DMS153 (cell line): ENCODE results near the gene GAB2.

Source experiments
- DNase-seq: peaks from one replicate; lab custom pipeline; 2025; lab: John Stamatoyannopoulos, UW

The GAB2 gene

DNA sequence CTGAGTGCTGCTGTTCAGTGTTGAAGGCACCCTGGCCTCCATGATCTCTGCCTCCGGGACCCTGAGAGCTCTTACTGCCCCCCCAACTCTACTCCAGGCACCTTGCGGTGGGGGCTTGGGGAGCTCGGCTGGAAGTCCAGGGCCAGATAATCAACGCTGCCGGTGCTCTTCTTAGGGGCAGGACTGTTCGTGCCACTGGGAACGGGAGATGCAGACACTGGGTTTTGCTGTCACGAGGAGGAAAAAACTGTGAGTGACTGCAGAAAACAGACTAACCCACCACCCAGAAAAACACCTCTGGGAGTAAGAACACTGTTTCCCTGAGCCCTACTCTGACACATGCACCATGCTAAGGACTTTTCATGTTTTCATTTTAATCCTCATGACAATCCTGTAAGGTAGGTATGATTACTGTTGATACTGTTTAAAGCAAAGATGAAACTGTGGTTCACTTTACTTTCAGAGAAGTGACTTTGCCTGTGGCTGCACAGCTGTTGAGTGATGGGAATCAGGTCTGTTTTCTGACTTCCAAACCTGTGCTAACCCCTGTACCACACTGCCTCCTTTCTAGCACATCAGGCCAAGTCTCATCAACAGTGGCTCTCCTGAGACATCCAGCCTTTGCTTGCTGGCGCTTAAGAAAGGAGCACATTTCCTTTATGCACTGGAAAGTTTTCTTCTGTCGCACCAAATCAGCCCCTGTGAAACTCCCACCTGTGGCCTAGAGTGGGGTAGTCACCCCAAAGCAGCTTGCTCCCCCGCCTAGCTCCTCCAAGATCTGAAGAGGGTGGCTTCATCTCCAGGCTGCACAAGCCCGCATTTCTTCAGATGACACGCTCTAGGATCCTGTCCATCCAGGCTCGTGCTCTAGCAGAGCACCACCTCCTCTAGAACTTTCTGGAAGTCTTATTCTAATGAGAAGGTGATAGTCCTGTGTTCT is 197.1 kb downstream of the GAB2 start:
- DNase-seq, result no peak

DNA sequence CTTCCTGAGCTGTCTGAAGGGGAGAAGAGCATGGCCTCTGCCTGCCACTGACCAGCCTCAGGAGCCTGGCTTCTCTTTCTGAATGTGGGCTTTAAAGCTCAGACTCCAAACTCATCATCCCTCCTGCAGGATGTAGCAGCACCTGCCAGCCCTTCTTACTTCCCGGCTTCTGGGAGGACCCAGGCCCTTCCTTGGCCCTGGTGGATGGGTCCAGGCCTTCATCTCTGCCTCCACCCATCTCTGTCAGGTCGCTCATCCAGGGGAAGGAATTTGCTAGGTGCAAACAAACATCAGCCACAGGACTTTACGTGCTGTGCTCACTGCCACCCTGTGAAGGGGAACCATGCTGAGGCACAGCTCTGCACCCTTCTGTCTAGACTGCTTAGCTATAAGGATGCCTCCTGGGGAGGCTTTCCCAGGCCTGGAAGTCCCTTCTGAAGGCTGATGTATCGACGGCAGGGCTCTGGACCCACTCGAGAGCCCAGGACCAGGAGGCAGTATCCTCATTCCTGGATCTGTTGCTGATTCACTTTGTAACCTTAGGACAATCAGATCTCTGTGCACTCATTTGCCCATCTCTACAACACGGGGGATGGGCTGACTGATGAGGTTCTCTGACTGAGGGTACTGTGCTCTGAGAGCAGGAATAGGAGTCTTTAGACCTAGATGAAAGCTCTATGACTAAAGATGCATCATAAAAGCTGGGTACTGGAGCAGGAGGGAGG is 198.0 kb downstream of the GAB2 start:
- DNase-seq, result no peak

DNA sequence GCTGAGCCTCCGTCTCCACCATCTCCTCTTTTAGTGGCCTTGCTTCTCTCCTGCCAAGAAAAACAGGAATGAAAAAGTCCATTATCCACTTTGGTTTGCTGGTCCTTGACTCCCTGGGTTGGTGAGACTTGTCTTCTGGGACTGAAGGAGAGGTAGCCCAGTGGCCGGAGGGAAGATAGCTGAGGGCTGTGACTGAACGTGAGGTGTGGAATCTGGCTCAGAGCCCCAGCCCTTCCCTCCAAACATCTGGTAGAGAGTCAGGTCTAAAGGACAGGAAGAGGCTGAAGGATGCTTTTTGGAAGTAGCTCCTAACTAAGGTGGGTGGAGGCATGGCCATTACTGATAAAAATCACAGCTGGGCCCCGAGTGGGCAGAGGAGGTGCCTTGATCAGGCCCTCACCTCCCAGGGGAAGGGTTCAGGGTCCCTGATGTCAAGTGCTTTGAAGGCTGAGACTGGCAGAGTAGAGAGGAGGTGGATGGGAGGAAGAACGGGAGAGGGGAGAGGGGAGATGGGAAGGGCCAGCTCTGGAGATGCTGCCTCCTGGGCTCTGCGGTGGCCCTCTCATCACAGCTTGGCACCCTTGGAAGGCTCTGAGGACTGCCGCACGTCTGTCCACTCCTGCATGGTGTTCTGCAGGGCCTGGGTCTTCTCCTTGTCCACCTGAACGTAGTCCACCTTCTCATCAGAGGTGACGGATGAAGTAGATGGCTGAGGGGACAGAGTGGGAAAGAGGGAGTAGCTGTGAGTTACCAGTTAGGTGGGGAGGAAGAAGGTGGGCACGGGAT is 198.7 kb downstream of the GAB2 start:
- no peak for DNase-seq

DNA sequence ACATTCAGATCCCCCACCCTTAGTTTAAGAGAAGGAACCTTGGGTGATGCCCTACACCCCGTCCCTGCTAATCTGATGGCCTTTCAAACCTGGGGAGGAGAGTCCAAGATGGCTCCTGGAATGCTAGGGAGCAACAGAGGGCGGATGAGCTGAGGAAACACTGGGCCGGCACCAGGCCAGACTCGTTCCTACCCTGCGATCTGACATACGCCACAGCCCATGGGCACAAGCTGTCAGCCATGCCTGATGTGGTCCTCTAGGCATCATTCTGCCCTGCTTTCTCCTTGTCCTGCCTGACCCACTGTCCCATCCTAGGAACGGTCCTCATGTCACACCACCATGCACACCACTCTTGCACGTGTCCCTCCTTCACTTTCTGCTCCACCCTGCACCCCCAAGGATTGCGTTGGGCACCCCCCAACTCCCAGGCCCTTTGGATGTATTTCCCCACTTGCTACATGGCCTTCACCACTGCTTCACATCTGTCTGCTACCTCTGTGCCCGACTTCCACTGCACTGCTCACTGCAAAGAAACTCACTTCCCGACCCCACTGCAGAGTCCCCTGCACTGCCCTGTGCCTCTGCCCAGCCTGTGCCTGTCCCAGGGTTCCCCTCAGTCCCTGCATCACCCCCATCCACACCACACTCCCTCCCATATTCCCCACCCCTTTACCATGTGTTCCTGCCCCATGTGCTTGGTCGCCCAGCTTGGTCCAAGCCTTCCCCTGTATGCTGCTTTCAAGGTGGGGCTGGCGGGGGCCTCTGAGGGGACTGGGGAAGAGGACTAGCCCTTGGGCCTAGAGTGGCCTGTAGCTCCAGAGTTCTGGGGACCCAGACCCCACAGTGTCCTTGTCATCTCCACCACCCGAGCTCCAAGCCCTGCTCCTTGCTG is 199.7 kb downstream of the GAB2 start:
- DNase-seq, result no peak

DNA sequence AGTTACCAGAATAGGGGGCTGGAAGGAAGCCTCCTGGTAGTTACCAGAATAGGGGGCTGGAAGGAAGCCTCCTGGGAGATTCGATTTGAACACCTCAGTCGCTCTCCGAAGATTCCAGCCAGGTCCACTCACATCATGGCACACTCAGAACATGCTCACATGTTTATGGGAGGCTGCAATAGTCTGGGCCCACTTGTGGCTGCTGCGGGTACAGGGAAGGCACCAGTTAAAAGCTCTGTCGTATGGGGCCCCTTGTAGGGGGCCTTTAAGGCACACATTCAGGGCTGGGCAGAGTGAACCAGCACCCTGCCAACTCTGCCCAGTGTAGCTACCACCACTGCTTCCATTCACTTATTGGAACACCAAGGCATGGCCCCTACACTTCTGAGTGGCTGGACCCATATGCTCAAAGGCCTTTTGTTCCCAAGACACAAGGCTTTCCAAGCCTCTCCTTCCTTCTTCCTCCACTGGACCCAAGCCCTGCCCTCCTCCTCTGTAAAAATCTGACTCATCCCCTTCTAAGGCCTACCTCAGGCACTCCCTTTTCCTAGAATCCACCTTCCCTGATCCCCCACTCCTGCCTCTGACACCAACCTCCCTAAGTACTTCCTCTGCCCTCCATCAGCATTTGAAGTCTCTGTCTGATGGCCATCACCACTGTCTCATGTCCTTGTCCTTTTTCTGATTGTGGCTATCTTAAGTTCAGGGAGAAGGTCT is 200.9 kb downstream of the GAB2 start:
- no peak for DNase-seq

DNA sequence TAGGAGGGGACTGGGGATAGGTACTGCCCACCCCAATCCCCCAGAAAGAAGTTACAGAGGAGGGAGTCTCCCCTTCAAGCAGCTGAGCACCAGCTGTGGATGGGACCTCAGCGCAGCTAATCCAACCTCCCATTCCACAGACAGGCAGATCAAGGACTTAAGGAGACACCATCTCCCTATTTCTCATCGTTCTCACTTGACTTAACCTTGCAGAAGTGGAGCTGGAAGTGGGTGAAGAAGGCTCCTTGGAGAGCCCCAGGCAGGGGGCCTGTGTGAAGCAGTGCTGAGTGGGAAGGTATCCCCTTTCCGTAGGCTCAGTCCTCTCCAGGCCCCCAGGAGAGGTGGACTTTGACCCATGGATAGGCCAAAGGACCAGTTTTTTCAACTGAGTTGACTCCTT is 201.6 kb downstream of the GAB2 start:
- no peak for DNase-seq

DNA sequence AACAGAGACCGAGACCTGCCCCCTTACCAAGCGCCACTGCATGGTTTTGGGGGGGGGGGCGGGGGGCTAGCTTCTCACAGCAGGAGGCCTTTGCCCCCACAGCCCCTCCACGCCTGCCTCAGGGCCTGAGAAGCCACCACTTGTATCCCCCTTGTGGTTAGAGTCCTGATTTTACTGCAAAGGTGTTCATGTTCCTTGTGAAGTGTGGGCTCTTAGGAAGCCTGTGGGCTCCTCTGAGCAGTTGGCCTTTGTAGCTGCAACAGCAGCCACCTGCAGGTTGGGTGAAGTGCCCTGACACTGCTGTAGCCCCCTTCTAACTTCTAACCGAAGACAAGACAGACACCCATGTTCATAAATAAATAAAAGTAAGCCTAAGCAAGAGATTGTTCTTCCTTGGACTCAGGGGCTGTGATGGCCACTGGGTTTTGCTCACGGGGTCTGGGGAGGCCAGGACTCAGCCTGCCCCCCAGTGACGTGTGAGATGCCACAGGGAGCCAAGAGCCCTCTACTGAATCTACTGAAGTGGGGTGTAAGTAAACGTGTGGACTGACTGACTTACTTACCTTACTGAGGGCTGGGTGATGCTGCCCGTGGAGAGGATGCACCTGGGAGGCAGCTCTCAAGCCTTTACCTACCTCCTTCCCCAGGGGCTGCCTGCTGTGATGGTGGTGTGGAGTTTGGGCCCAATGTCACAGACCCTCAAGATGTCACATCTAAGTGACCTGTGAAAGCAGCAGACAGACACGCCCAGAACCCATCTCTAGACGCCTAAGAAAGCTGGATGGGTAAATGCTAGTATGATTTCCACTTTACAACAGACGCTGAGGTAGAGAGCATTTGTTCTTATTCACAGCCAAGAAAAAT is 203.1 kb downstream of the GAB2 start:
- no peak for DNase-seq

DNA sequence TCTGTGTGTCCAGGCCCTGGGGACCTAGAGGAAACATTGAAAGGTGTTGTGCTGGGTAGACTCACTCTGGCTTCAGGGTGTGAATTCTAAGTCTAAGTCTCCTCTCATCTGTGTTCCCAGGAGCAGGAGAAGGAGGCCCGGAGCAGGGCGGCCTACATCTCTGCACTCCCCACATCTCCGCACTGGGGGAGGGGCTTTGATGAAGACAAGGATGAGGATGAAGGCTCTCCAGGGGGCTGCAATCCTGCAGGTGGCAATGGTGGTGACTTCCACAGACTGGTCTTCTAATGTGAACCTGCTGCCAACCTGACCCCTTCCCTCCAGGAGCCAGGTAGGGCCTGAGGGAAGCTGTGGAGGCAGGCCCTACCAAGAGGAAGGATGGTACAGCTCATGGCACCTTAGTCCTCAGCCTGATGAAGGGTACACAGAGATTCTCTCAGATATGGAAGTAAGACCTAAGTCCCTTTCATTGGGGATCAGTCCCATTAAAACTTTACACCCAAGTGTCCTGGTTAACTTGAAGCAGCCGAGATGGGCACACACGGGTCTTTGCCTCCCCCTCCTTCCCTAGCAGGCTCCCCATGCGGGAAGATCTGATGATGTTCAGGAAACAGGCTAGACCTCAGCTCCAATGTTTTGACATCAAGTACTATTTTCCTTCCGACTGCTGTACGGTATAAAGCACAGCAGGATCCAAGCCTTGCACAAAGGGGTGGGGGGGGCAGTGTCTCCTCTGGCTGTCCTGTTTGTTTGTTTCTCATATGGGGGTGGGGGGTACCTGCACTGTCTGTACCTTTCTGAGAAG is 203.9 kb downstream of the GAB2 start:
- DNase-seq, result no peak

DNA sequence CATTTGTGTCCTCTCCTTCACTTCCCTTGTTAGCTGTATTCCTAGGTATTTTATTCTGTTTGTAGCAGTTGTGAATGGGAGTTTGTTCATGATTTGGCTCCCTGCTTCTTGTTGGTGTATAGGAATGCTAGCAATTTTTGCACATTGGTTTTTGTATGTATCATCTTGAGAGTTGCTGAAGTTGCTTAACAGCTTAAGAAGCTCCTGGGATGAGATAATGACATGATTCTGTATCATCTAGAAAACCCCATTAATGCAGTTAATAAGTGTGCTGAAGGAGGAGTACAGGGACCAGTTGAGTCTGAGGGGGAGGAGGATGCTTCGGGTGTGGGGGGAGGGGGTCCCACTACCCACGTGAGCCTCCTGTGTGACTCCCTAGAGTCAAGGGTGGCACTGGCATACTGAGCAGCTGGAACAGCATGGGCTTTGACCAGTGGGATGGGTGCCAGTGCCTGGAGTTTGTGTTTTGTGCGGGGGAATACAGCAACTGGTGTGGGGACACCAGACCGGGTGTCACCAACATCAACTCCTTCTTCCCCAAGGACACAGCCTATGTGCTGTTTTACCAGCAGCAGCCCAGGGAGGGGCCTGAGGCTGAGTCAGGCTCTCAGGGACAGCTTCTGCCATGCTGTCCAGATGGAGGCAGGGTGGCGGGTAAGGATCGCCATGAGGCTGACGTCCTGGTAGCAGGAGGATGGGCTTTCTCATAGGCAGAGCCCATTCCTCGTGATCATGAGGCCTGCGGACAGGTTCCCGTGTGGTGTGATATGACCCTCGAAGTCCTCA is 204.8 kb downstream of the GAB2 start:
- DNase-seq, result no peak

DNA sequence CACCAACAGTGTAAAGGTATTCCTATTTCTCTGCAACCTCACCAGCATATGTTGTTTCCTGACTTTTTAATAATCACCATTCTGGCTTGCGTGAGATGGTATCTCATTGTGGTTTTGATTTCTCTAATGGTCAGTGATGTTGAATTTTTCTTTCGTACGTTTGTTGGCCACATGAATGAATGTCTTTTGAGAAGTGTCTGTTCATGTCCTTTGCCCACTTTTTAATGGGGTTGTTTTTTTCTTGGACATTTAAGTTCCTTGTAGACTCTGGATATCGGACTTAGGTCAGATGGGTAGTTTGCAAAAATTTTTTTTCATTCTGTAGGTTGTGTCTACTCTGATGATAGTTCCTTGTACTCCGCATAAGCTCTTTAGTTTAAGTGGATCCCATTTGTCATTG is 206.1 kb downstream of the GAB2 start:
- no peak for DNase-seq

DNA sequence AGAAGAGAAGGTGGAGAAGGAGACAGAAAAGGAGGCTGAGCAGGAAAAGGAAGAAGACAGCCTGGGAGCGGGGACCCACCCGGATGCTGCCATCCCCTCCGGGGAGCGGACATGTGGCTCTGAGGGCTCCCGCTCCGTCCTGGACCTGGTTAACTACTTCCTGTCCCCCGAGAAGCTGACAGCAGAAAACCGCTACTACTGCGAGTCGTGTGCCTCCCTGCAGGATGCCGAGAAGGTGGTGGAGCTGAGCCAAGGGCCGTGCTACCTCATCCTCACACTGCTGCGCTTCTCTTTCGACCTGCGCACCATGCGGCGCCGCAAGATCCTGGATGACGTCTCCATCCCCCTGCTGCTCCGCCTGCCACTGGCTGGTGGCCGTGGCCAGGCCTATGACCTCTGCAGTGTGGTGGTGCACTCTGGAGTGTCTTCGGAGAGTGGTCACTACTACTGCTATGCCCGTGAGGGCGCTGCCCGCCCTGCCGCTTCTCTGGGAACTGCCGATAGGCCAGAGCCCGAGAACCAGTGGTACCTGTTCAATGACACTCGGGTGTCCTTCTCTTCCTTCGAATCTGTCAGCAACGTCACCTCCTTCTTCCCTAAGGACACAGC is 207.5 kb downstream of the GAB2 start:
- no peak for DNase-seq

DNA sequence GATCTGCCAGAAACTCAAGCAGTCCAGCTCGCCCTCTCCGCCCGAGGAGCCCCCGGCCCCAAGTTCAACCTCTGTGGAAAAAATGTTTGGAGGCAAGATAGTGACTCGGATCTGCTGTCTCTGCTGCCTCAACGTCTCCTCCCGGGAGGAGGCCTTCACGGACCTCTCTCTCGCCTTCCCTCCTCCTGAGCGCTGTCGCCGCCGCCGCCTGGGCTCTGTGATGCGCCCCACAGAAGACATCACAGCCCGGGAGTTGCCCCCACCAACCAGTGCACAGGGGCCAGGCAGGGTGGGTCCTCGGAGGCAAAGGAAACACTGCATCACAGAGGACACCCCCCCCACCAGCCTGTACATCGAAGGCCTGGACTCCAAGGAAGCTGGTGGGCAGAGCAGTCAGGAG is 208.1 kb downstream of the GAB2 start:
- DNase-seq, result no peak

DNA sequence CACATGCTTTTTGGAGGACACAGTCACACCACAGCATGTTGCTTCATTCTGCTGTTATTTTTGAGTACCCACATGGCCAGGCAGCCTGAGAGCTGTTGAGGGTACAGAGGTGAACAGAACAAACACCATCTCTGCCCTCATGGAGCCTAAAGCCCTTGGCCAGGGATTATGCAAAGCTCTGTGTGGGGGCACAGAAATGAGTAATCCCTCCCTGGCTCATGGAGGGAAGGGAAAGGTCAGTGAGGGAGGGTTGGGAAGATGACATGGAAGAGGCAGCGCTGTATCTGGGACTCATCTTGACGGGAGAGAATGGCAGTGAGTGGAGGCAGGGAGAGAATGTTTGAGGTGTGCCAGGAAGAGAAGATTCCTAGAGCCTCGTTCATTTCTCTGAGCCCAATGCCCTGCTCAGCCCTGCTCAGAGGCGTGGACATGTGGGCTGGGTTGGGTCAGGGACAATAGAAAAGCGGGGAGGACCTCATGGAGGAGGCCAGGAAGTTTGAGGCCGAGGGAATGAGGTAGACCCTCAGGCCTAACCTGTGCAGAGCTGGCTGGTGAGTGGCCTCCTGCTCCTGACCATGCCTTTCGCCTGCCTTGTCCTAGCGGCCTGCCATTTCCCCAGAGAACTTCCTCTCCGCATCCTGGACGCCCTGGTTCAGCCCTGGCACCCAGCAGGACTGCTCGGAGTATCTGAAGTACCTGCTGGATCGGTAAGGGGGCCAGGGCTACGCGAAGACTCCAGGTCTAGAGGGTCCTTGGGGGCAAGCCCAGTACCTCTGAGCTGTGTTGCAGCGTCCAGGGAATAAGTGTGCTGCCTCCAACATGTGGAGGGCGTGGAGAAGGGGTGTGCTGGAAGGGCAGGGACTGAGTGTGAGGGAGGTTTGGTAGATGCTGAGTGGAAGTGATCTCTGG is 209.1 kb downstream of the GAB2 start:
- no peak for DNase-seq

DNA sequence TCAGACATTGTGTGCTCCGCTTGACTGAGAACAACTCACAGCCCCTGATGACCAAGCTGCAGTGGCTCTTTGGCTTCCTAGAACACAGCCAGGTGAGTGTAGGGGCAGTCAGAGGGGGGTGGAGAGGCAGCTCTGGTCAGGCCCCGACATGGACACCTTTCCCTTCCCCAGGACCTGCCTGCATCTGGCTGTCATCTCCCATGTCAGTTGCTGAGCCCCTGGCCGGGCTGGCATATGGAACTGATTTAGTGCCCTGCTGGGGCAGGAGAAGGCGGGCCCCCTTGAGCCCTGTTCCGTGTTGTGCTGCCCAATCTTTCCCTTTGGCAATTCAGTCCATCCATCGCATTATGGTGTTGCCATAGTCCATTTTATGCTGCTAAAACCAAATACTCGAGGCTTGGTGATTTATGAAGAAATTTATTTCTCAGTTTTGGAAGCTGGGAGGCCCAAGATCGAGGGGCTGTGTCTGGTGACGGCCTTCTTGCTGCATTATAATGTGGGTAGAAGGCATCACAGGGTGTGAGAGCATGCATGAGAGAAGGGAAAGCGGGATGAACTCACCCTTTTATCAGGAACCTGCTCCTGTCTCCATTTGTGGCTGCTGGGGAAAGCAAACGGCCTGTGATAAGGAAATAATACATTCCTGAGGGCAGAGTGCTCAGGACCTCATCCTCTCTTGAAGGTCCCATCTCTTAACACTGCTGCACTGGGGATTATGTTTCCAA is 209.9 kb downstream of the GAB2 start:
- no peak for DNase-seq

DNA sequence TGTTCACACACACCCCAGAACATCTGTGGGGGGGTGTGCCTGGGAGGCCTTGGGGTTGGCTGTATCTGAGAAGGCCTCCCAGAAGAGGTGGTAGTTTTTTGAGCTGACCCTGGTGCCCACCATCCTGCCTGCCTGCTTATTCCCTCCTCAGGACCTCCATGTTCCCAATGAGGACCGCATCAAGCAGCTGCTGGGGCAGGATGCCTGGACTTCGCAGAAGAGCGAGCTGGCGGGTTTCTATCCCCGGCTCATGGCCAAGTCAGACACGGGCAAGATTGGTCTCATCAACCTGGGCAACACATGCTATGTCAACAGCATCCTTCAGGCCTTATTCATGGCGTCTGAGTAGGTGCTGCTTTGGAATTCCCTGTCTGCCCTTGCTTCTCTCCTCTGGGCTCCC is 211.9 kb downstream of the GAB2 start:
- DNase-seq, result no peak

DNA sequence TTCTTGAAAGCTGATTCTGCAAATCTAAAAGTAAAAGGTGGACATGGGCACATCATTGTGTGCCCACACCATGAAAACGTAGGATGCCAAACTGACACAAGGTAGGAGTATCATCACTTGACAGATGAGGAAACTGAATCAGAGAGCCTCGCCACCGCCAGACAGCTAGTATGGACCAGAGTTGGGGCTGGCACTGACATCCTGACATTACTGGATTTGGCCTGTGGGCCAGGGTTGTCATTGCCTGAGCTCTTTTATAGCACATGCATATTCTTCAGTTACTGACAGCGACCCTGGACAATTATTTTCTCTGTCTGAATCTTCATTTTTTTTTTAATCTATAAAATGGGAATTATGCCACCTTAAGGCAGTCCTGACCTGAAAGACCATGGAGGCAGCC is 212.4 kb downstream of the GAB2 start:
- no peak for DNase-seq
